Activated effector memory CD4-positive, alpha-beta T cell treated with Interleukin-2 at 50 U/mL for 16 hours (primary cell): Measurements from ENCODE around the gene MTCH1.

Source experiments
- DNase-seq: peaks from one replicate; pipeline ENCODE4 v3.0.0-alpha.2; 2020

The MTCH1 gene, protein sequence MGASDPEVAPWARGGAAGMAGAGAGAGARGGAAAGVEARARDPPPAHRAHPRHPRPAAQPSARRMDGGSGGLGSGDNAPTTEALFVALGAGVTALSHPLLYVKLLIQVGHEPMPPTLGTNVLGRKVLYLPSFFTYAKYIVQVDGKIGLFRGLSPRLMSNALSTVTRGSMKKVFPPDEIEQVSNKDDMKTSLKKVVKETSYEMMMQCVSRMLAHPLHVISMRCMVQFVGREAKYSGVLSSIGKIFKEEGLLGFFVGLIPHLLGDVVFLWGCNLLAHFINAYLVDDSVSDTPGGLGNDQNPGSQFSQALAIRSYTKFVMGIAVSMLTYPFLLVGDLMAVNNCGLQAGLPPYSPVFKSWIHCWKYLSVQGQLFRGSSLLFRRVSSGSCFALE

DNA sequence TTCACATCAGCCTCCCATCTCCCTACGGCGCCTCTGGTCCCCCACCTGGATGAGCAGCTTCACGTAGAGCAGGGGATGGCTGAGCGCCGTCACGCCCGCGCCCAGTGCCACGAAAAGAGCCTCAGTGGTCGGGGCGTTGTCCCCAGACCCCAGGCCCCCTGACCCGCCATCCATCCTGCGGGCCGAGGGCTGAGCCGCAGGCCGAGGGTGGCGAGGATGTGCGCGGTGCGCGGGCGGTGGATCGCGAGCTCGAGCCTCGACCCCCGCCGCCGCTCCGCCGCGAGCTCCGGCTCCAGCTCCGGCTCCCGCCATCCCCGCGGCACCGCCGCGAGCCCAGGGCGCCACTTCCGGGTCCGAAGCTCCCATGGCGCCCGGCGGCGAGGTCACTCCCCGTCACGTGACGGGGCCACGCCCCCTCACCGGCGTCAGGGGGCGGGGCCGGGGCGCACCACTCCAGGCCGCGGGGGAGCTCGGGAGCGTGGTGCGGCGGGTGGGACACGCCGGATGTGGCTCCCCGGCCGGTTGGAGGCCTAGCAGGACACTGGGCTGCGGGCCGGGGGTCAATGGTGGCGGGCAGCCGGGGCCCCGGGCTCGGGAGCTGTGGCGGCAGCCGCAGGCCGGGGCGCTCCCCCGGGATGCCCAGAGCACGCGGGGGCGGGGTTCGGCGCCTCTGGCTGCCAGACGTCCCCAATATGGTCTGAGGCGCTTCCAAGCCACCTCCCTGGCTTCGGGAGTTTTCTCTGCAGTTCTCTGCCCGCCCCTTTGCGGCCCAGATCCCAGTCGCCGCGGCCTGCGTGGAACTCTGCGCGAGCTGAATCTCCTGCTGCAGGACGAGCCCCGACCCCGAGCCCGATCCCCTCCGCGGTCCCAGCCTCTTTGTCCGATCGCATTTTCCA lies at the start of gene MTCH1:
TSS of gene MTCH1 (minus strand) at position 389 of the 896 bp plus-strand sequence. CDS start at position 366, 23 bp downstream.
- peak; percentile 85 for DNase-seq

DNA sequence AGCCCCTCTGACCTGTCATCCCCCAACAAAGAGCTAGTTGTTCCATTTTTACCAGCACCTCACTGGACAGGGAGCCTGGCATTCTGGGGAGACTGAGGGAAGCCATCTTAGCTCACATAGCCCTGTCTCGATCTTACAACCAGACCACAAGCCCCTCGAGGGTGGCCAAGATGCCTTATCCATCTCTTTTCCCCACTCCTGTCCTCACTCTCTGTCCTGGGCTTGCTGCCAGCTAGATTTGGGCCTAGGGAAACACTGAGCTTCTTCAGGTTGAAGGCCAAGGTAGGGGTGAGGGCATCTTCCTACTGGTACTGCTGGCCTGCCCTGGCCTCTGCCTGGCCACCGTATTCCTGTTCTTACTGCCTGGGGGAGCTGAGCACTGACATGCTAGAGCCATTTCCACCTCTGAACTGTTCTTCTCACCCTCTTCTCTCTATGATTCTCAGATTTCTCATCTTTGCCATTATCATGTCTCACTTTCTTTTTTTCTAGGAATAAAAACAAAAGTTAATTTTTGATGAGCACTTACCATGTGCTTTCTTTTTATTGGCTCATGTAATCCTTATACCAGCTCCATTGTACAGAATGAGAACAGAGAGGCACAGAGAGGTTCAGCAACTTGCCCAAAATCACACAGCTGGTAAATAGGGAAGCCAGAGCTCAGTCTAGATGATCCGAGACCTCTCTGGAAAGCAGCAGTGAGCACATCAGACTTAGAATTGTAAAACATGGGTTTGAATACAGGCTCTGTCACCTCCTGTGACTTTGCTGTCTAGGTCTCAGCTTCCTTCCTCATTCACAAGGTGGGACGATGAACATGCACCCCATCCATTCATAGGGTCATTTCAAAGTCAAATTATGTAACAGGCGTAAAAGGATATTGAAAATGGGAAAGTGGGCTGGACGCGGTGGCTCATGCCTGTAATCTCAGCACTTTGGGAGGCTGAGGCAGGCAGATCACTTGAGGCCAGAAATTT lies 48.1 kb upstream of the MTCH1 start:
- DNase-seq = no peak

DNA sequence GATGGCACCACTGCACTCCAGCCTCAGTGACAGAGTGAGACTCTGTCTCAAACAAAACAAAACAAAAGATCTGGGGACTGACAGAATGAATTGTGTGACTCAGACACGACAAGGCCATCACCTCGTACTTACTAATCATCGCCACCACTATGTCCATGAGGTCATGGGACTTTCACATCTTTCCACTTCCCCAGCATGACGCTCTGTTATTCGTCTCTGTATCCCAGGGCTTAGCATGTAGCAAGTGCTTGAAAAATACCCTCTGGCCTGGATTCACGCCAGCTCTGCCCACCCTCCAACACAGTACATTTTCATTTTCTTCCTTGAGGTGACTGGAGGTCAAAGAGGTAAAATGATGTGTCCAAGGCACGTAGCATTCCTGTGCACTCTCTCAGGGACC lies 47.3 kb upstream of the MTCH1 start:
- DNase-seq = no peak

DNA sequence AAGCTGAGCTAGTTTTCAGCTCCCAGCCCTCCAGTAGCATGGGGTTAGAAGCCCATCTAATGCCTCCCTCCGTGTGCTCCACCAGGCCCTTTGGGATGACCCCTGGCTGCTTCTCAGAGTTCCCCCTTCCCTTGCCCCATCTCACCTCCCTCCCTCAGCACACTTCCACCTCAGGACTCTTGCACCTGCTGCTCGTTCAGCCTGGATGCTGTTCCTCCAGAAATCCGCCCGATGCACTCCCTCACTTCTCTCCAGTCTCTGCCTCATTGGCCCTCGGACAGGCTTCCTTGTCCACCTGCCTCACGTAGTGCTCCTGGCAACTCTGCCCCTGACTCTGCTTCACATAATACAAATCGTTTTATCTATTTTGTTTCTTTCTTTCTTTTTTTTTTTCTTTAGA lies 46.2 kb upstream of the MTCH1 start:
- no peak for DNase-seq

DNA sequence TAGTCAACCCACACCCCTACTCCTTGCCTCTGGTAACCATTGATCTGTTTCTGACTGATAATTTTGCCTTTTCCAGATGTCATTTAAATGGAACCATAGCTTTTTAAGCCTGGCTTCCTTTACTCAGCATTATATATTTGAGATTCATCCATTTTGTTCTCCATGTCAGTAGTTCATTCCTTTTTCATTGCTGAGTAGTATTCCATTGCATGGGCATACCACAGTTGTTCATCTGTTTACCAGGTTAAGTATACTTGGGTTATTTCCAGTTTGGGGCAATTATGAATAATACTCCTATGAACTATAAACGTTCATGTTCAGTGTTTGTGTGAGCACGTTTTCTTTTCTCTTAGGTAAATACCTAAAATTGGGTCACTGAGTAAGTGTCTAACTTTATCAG lies 44.6 kb upstream of the MTCH1 start:
- DNase-seq = no peak

DNA sequence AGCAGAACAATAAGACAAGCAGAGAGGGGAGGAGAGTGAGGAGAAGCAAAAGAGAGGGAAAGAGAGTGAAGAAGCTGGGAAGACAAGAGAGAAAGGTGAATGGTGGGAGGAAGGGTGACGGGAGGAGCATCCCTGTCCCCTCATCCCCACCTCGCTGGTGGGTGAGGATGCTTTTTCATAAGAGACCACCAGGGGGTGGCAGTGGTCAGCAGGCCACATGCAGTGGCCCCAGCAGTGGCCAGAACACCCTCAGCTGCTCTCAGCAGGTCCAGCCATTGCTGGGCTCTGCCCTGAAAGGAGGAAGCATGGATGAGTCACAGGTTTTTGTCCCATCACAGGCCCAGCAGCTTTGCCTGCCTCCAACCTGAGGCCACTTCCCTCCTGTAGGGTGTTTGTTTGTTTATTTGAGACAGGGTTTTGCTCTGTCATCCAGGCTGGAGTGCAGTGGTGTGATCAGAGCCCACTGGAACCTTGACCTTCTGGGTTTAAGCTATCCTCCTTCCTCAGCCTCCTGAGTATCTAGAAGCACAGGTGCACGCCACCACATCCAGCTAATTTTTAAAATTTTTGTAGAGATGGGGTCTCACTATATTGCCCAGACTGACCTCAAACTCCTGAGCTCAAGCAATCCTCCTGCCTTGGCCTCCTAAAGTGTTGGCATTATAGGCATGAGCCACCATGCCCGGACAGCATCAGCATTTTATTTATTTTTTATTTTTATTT lies 43.4 kb upstream of the MTCH1 start:
- DNase-seq = no peak

DNA sequence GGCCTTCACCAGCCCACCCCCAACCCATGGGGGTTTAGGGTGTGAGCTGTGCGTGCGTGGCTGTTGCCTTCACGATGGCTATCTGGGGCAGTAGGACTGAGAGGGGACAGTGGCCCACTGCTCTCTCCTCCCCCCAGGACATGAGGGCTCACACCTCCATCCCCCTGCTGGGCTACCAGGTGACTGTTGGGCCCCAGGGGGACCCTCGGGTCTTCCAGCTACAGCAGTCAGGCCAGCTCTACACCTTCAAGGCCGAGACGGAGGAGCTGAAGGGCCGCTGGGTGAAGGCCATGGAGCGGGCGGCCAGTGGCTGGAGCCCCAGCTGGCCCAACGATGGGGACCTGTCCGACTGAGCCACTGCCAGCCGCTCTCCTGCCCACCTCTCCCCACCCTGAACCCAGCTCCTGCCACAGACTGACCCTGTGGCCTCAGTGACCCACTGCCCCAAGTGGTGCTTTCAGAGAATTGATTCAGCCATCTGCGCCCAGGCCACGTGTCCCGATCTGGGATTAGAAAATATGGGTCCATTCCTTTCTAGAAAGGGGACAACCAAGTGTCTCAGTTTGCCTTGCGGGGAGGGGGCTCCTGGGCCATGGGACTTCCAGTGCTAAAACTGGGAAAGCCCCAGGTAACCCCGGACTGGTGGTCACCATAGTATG lies 41.9 kb upstream of the MTCH1 start:
- no peak for DNase-seq

DNA sequence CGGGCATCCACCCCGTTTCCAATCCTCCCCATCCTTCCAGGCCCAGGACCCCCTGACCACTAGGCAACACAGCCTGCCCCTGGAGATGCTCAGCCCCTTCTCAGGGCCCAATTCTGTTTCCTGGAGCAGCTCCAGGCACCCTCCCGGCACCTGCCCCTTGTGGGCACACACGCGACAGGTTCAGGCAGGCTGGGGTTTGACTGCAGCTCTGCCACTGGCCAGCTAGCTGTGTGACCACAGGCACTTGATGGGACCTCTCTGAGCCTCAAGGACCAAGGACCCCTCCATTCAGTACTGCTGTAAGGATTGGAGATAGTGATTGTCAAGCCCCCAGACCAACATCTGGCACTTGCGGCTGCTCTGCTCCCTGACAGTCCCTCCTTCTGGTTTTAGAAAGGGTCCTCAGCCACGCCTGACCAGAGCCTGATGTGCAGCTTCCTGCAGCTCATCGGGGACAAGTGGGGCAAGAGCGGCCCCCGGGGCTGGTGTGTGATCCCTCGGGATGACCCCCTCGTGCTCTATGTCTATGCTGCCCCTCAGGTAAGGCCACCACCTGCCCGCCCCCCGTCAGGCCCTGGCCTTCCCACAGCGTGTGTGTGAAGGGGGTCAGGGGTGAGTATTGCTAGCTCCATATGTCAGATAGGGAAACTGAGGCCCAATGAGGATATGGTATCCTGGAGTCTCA lies 41.2 kb upstream of the MTCH1 start:
- no peak for DNase-seq

DNA sequence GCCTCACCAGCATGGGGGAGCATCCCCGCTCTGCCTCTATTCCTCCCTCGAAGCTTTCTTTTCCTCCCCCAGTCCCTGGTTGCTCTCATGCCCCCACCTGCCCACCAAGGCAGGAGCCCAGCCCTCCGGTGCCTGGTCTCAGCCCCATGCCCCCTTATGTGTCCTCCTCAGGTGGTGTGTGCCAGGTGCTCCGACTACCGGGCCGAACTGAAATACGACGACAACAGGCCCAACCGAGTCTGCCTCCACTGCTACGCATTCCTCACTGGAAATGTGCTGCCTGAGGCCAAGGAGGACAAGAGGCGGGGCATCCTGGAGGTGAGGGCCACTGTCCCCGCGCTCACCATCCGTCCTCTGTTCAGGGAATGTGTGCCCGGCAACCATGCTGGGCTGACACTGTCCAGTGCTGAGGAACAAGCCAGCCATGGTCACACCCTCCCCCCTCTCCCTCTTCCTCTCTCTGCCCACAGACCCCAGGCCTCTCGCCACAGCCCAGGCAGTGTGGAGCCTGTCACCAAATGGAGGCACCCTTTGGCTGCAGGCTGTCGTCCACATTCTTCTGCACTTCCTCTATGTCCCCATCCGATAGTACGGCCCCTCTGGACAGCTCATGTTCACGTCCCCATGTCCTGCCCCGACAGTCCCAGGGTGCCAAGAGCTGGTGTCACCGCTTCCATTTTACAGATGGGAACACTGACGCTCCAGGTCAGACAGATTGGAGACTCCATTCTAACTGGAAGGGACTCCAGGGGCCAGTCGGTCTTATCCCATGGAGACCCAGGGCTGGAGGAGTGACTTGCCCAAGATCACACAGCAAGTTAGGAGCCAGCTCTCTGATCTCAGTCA lies 39.8 kb upstream of the MTCH1 start:
- DNase-seq = no peak

DNA sequence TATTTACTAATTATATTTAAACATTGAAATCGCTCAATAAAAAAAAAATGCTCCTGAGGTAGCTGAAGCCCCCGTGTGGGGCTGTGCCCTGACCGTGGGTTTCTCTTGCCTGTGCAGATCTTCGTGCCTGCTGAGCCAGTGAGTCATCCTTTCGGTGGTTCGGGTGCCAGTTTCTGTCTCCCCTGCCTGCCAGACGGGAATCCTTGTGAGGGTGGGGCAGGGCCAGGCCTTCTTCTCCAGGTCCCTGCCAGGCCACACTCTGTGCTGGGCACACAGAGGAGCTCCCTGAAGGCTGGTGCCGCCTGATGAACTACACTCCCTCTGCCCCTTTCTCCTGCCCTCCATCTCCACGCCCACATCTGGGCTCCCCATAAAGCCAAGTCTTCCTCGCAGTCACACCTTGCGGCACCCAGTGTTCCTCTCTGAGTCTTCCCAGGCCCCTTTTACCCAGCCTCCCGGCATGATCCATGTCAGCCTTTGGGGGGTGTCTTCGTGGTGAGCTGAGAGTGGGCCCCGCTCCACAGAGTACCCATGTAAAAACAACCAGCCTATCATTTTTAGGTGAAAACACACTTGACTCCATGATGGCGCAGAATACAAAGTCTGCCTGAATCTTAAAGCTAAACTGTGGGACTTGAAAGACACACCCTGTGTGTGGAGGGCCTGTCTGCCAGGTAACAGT lies 38.8 kb upstream of the MTCH1 start:
- DNase-seq = no peak

DNA sequence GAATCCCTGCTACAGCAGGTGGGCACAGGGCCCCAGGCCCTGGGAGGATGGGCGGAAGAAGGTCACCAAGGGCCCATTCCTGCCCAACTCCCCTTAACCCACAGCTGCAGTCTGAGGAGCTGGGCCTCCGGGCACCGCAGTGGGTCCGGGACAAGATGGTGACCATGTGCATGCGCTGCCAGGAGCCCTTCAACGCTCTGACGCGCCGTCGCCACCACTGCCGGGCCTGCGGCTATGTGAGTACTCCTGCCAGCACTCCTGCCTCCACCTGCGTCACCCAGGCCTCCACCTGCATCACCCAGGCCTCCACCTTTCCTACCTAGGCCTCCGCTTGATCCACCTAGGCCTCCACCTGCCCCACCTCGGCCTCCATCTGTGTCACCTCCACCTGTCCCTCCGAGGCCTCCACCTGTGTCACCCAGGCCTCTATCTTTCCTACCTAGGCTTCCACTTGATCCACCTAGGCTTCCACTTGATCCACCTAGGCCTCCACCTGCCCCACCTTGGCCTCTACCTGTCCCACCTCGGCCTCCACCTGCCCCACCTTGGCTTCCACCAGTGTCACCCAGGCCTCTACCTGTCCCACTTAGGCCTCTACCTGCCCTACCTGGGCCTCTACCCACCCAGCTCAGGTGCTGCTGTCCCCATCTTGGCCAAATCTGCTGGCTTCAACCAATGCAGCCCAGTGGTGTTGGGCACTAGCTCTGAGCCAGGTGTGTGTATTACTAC lies 36.3 kb upstream of the MTCH1 start:
- DNase-seq = no peak

DNA sequence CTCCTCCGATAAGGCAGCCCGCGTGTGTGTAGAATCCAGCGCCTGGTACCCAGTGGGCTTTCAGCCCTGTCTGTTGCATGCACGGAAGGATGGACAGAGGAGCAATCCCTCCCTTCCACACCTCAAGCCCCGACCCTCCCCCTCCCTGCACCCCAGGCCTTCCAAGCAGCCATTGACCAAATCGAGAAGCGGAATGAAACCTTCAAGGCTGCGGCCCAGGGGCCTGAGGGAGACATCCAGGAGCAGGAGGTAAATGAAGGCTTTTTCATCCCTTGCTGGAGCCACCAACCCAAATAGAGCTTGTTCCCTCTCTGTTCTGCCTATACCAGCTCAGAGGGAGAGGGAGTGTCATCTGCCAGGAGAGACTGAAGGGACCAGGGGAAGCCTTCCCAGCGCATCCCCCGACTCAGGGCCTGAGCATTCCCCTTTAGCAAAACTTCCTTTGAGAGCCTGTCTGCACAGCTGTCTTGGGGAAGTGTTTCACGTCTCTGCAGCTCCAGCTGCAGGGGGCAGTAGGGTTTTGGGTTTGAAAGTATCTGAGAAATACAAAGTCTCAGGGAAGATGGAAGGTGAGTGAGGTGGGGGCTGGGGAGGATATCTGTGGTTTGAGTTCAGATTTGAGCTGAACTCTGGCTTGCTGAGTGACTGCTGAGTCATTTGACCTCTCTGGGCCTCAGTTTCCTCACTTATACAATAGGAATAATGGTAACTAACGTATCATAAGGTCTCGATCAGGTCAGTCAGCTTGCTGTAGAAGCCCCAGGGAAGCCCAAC lies 35.5 kb upstream of the MTCH1 start:
- DNase-seq = peak; percentile 67

DNA sequence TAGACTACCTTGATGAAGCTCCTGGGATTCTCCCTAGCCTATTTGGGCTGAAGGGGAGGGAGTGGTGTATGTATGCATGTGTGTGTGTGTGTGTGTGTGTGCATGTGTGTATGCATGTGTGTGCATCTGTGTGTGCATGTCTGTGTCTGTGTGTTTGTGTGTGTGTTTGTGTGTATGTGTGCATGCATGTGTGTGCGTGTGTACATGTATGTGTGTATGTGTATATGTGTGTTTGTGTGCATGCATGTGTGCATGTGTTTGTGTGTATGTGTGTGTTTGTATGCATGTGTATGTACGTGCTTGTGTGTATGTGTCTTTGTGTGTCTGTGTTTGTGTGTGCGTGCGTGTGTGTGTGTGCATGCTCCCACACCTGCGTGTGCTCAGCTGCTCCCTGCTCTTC lies 34.8 kb upstream of the MTCH1 start:
- DNase-seq = no peak

DNA sequence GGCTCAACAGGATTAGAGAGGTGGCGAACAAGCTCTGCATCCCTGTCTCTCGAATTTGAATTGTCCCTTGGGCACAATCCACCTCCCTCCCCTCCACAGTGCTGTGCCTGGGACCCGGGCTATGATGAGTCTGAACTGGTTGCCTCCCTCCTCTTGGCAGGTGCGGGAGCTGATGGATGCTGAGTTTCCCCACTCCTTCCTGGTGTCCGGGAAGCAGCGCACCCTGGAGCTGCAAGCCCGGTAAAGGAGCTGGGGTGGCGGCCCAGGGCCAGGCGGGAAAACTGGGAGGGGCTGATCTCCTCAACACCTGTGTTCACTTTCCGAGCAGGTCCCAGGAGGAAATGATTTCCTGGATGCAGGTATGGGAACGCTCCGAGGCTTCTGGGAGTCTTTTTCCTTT lies 34.4 kb upstream of the MTCH1 start:
- no peak for DNase-seq

DNA sequence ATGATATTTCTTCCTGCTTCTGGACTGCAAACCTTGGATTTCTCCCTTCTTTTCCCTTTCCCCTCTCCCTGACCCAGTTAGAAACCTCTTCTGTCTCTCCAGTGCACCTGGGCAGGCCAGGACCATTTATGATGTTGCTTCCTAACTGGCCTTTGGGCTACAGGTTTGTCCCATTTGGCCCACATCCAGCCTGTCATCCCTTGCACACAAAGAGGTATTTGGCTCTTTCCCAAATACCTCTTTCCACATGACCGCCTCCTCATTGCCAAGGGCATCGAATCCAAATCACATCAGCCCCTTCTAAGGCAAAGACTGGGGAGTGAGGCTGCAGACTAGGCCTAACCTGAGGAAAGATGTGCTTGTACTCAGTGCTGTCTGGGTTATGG lies 33.1 kb upstream of the MTCH1 start:
- DNase-seq = no peak

DNA sequence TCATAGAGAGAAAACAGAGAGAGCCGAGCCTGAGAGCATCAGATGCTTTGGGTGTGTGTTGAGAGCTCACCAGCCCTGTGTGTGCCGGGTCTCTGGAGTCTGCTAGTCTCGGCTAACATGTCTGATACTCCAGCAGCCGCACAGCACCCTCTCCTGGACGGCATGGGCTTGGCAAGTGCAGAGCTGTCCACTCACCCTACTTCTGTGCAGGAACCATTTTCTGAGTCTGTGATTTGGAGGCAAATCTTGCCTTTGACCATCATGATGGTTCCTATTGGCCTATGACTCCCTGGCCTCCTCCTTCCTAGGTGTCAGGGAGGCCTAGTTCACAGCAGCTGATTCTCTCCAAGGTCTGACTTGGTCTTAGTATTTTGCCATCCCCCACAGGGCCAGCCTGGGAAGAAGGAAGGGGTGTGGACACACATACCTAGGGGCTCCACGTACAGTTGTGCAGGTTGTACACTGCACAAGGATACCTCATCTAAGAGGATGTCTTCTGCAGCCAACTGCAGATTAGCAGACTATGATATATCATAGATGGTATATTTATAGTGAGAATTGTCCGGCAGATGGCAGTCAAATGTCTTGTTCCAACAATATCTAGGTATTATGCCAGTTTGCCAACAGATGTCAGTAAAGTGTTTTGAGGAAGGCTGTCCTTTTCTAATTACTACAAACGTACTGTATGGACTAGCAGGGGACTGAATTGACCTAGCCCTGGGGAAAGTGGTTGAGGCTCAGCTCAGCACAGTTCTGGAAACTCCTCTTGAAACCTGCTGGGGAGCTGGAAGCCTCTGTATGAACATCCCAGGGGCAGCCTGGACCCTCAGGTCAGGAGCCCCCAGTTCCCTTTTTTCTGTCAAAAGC lies 32.4 kb upstream of the MTCH1 start:
- DNase-seq = peak; percentile 85
